Glutamatergic neuron (in vitro differentiated cells): ENCODE measurements around the gene FH. TPM values are rescaled to one million over a fixed set of nuclear protein-coding genes. Genes with fewer than 3 reads are reported as not detected.

Experiments used
- DNase-seq: peaks from one replicate; pipeline ENCODE4 v3.0.0; 2022
- H3K27ac Mint-ChIP-seq: one replicate; pipeline ENCODE4 v1.8.0; 2020; ENCODE audit warnings: mild to moderate bottlenecking, mixed read lengths, inconsistent platforms; ENCODE audit not compliant: unreplicated experiment
- H3K27me3 Mint-ChIP-seq: one replicate; pipeline ENCODE4 v1.8.0; 2020; ENCODE audit warnings: mild to moderate bottlenecking, moderate library complexity, mixed read lengths, inconsistent platforms; ENCODE audit not compliant: unreplicated experiment
- H3K36me3 Mint-ChIP-seq: one replicate; pipeline ENCODE4 v1.8.0; 2020; ENCODE audit warnings: mild to moderate bottlenecking, mixed read lengths, inconsistent platforms; ENCODE audit not compliant: unreplicated experiment
- H3K4me1 Mint-ChIP-seq: one replicate; pipeline ENCODE4 v1.8.0; 2020; ENCODE audit warnings: mild to moderate bottlenecking, low read depth, mixed read lengths, inconsistent platforms; ENCODE audit not compliant: unreplicated experiment
- H3K4me3 Mint-ChIP-seq: one replicate; pipeline ENCODE4 v1.8.0; 2020; ENCODE audit warnings: mild to moderate bottlenecking, mixed read lengths, inconsistent platforms; ENCODE audit not compliant: unreplicated experiment
- H3K9me3 Mint-ChIP-seq: one replicate; pipeline ENCODE4 v1.8.0; 2020; ENCODE audit warnings: mild to moderate bottlenecking, moderate library complexity, mixed read lengths, inconsistent platforms; ENCODE audit not compliant: unreplicated experiment
- total RNA-seq: library from RNA; stranded (reverse); fragmentation: NEBNext Ultra II Directional; extraction: Animal tissue kit (Norgen Biotek cat#: 25700); gene quantifications from one replicate; pipeline ENCODE4 v1.2.1, GENCODE V29; 2021; ENCODE audit not compliant: unreplicated experiment
- TF ChIP-seq, protein P1 (sequence below): fragments of 200-600 bp; sonication (generic); IDR thresholded peaks from one replicate; pipeline ENCODE4 v1.5.0; 2021; ENCODE audit not compliant: partially characterized antibody, unreplicated experiment

FH gene
- total RNA-seq, 1 donor from 2014 or later = 51.0 TPM

DNA sequence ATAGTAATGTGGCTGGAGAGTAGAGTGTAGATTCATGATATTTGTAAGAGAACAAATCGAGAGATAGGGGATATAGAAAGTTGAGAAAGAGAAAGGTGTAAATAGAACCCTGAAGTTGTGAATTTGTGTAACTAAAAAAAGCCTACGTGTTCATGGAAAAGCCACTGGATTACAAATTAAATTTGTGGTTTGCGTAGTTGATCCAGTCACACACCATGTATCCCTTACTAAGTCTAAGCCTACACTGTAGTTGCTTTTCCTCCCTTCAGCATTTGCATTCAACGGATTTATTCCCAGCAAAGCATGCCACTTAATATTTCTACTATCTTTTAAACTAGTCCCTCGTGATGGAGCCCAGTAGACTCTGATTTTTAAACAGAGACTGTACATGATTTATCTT lies 37.5 kb upstream of the FH start:
- no peak for DNase-seq
- Mint-ChIP-seq H3K4me3 (no peak overlapping the region), H3K9me3 (no peaks in the 10 kb centered on the region), H3K4me1 (no peaks in the 10 kb centered on the region), H3K27me3 (peaks cover 2% of the 10 kb centered on the region), H3K36me3 (no peaks in the 10 kb centered on the region), H3K27ac (no peak overlapping the region)
- TF ChIP-seq, protein P1, sequence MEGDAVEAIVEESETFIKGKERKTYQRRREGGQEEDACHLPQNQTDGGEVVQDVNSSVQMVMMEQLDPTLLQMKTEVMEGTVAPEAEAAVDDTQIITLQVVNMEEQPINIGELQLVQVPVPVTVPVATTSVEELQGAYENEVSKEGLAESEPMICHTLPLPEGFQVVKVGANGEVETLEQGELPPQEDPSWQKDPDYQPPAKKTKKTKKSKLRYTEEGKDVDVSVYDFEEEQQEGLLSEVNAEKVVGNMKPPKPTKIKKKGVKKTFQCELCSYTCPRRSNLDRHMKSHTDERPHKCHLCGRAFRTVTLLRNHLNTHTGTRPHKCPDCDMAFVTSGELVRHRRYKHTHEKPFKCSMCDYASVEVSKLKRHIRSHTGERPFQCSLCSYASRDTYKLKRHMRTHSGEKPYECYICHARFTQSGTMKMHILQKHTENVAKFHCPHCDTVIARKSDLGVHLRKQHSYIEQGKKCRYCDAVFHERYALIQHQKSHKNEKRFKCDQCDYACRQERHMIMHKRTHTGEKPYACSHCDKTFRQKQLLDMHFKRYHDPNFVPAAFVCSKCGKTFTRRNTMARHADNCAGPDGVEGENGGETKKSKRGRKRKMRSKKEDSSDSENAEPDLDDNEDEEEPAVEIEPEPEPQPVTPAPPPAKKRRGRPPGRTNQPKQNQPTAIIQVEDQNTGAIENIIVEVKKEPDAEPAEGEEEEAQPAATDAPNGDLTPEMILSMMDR = no peak

GRCh38 chr1:241555526-241555925 lies 36.0 kb upstream of the FH start:
- no peaks in the 10 kb centered on the region for H3K36me3 Mint-ChIP-seq

DNA sequence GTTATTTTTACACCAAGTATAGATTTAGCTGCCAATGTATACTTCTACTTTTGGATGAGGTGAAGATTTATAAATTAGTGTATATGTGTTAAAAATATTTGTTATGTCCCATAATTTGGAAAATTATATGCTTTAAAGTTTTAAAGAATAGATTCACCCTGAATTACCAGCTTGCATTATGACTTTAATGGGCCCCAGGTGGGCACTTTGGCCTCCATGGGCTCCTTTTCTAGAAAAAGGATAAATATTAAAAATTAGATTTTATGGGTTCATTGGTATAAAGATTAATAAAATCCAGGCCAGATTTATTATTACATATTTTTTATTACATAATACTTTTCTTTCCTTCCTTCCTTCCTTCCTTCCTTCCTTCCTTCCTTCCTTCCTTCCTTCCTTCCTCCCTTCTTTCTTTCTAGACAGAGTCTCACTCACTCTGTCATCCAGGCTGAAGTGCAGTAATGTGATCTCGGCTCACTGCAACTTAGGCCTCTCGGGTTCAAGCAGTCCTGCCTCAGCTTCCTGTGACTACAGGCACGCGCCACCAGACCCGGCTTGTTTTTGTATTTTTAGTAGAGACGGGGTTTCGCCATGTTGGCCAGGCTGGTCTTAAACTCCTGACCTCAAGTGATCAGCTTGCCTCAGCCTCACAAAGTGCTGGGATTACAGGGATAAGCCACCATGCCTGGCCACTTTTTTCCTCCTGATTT lies 34.5 kb upstream of the FH start:
- Mint-ChIP-seq H3K4me1 (no peaks in the 10 kb centered on the region), H3K4me3 (no peak overlapping the region)
- TF ChIP-seq, protein P1 = no peak

More at GRCh38 chr1:241555526-241555925, 36.0 kb upstream of the FH start:
- no peak overlapping the region for H3K4me3 Mint-ChIP-seq
- H3K27me3 Mint-ChIP-seq = no peaks in the 10 kb centered on the region
- no peak overlapping the region for H3K27ac Mint-ChIP-seq
- DNase-seq = no peak
- no peaks in the 10 kb centered on the region for H3K9me3 Mint-ChIP-seq
- no peaks in the 10 kb centered on the region for H3K4me1 Mint-ChIP-seq
- TF ChIP-seq, protein P1 = no peak

DNA sequence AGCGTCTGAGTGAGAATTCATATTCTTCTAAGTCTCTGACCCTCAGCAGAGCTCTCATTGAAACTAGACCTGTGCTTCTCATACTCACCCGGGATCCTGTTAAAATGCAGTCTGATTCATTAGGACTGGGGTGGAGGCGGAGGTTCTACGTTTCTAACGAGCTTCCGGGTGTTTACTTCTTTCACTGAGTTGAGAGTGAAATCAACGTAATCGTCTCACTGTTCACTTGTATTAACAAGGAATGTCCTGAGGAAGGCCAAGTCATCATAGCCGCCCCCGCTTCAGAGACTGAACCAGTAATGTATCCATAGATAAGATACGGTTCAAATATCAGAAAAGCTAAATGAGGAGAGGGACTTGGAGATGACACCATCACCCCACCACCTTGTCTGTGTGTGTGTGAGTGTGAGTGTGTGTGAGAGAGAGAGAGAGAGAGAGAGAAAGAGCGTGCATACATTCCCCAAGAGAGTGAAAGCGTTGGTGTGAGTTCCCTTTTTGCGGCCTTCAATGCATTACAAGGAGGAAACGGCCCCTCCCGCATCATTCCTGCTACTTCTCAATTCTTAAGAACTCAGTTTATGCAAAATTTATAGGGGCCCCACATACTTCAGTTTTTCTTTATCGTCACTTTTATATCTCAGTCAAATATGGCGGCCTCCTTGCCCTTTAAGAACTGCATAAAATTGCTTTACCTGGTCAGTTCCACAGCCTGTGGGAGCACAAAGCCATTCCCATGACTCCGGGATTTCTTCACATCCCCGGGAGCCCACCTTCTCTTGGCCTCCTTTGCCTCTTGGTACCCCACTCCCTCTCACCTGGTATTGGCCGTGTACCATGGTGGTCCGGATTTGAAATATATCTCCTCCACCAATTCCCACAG lies 32.4 kb upstream of the FH start:
- DNase-seq = no peak
- H3K4me3 Mint-ChIP-seq = no peak overlapping the region
- TF ChIP-seq, protein P1 = no peak
- no peaks in the 10 kb centered on the region for H3K9me3 Mint-ChIP-seq
- no peak overlapping the region for H3K27ac Mint-ChIP-seq
- H3K4me1 Mint-ChIP-seq = no peaks in the 10 kb centered on the region
- no peaks in the 10 kb centered on the region for H3K27me3 Mint-ChIP-seq
- no peaks in the 10 kb centered on the region for H3K36me3 Mint-ChIP-seq

More for the DNA sequence above, 34.5 kb upstream of the FH start:
- DNase-seq = no peak
- H3K27me3 Mint-ChIP-seq = no peaks in the 10 kb centered on the region
- H3K27ac Mint-ChIP-seq = no peak overlapping the region
- no peaks in the 10 kb centered on the region for H3K36me3 Mint-ChIP-seq
- H3K9me3 Mint-ChIP-seq = no peaks in the 10 kb centered on the region

DNA sequence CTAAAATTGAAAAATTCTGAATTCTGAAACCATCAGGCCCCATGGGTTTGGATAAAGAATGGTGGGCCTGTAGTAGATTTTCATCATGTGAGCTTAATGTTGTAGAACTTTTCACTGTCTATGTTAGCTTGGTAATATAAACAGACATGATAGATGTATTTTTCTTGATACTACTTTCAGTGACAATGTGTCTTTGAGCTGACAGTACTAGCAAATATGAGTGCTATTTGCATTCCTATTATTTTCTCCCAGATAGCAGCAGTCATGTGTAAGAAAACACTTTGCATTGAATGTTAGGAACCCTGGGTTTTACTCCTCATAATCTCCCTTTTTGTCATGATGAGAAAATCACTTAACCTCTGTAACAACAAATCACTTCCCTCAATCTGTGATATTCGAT lies 30.8 kb upstream of the FH start:
- H3K9me3 Mint-ChIP-seq = no peaks in the 10 kb centered on the region
- no peaks in the 10 kb centered on the region for H3K27me3 Mint-ChIP-seq
- no peak overlapping the region for H3K27ac Mint-ChIP-seq
- H3K36me3 Mint-ChIP-seq = no peaks in the 10 kb centered on the region
- no peak for DNase-seq
- no peaks in the 10 kb centered on the region for H3K4me1 Mint-ChIP-seq
- no peak overlapping the region for H3K4me3 Mint-ChIP-seq
- TF ChIP-seq, protein P1 = no peak
